HepG2 (cell line): Measurements from ENCODE around the gene CCSER1. TPM values are rescaled to one million over a fixed set of nuclear protein-coding genes. Genes with fewer than 3 reads are reported as not detected.

Experiments used
- ATAC-seq: fragments of 200-7000 bp; cut with Tn5 transposase; 3 replicates; pipeline ENCODE4 v1.9.1; 2020; ENCODE audit warnings: mild to moderate bottlenecking, moderate library complexity
- BruUV-seq: library from RNA; stranded (reverse); fragments of 400-500 nt; replicated peaks from 2 replicates; lab custom pipeline; 2021; lab: Mats Ljungman, UMichigan
- CTCF ChIA-PET: fragments of 300-600 bp; formaldehyde crosslinking; extraction: SDS; loops from one replicate; lab custom pipeline; 2021; ENCODE audit warnings: low total read pairs, inconsistent platforms, low intra/inter-chr PET ratio; lab: Yijun Ruan, JAX
- POLR2A ChIA-PET: fragments of 350-600 bp; sonication (Branson Sonifier 250); formaldehyde crosslinking; loops from one replicate; lab custom pipeline; 2020; ENCODE audit warnings: antibody characterized with exemption, inconsistent platforms; lab: Yijun Ruan, JAX
- DNase-seq: peaks from one replicate; pipeline ENCODE4 v3.0.0-alpha.2; 2015; ENCODE audit warnings: low spot score
- FAIRE-seq: peaks from 3 replicates; lab custom pipeline; 2011; peaks lifted over from hg19 to GRCh38; lab: Jason Lieb, UNC
- H2AFZ ChIP-seq: one replicate; pipeline ENCODE4 v1.6.1; 2011; ENCODE audit warnings: low read length, inconsistent platforms
- H3K27ac ChIP-seq: fragments of 300-600 bp; 3 replicates; pipeline ENCODE4 v1.8.0; 2011; ENCODE audit warnings: mixed run types, mild to moderate bottlenecking, mixed read lengths, low read length, inconsistent platforms; ENCODE audit not compliant: insufficient read depth; ENCODE audit errors: extremely low read length
- H3K27me3 ChIP-seq, 2 experiments: fragments of 200-600 bp in 1 of 2; 2 replicates in 1 of 2; 3 replicates in 1 of 2; pipeline versions ENCODE4 v1.6.0 to v1.8.0; 2011; ENCODE audit warnings: low read length in 2 of 2, mild to moderate bottlenecking in 2 of 2, moderate library complexity in 2 of 2, inconsistent platforms in 1 of 2; ENCODE audit not compliant: insufficient read depth in 2 of 2, control insufficient read depth in 1 of 2
- H3K36me3 ChIP-seq, 2 experiments: fragments of 200-600 bp in 1 of 2; replicated peaks in 1 of 2; 2 replicates in 1 of 2; 3 replicates in 1 of 2; pipeline versions ENCODE4 v1.5.1 to v1.8.0; 2011; ENCODE audit warnings: low read length in 2 of 2, inconsistent platforms in 1 of 2; ENCODE audit not compliant: insufficient read depth in 2 of 2, control insufficient read depth in 1 of 2
- H3K4me1 ChIP-seq: 2 replicates; pipeline ENCODE4 v1.5.1; 2012; ENCODE audit warnings: low read length, inconsistent platforms; ENCODE audit not compliant: insufficient read depth
- H3K4me2 ChIP-seq: 2 replicates; pipeline ENCODE4 v1.6.0; 2011; ENCODE audit warnings: low read depth, low read length, inconsistent platforms
- H3K4me3 ChIP-seq, 3 experiments: fragments of 200-600 bp in 1 of 3; sonication (generic), shearing (Covaris generic) in 1 of 3; replicated peaks in 1 of 3; 2 replicates each; pipeline ENCODE4 v1.5.1; 2011 to 2016; ENCODE audit warnings: low read length in 3 of 3, inconsistent platforms in 2 of 3, low read depth in 2 of 3, mild to moderate bottlenecking in 2 of 3, control low read depth in 1 of 3, mixed read lengths in 1 of 3; ENCODE audit not compliant: insufficient read depth in 1 of 3
- H3K79me2 ChIP-seq: one replicate; pipeline ENCODE4 v1.6.1; 2011; ENCODE audit warnings: low read length, inconsistent platforms; ENCODE audit not compliant: insufficient read depth
- H3K9ac ChIP-seq: 2 replicates; pipeline ENCODE4 v1.6.0; 2011; ENCODE audit warnings: mild to moderate bottlenecking, low read depth, low read length, inconsistent platforms; ENCODE audit not compliant: insufficient read depth
- H3K9me3 ChIP-seq: 2 replicates; pipeline ENCODE4 v1.5.1; 2012; ENCODE audit warnings: mild to moderate bottlenecking, low read length
- H4K20me1 ChIP-seq: 2 replicates; pipeline ENCODE4 v1.6.0; 2011; ENCODE audit warnings: inconsistent platforms, mild to moderate bottlenecking, low read length, moderate library complexity; ENCODE audit not compliant: insufficient read depth
- CAMTA2 ChIP-seq: sonication (generic); formaldehyde crosslinking; IDR thresholded peaks from 2 replicates; pipeline ENCODE4 v1.4.0; 2020; ENCODE audit warnings: mild to moderate bottlenecking, missing genetic modification reagents, borderline replicate concordance
- CBFB ChIP-seq: sonication (generic); formaldehyde crosslinking; IDR thresholded peaks from 2 replicates; pipeline ENCODE4 v1.4.0; 2020; ENCODE audit warnings: missing genetic modification reagents
- FOXO1 ChIP-seq: sonication (generic); formaldehyde crosslinking; IDR thresholded peaks from 2 replicates; pipeline ENCODE4 v1.4.0; 2020; ENCODE audit warnings: missing genetic modification reagents
- JDP2 ChIP-seq: sonication (generic); formaldehyde crosslinking; IDR thresholded peaks from 2 replicates; pipeline ENCODE4 v1.8.1; 2022; ENCODE audit warnings: missing genetic modification reagents, borderline replicate concordance
- KDM5A ChIP-seq: fragments of 200-600 bp; sonication (generic); IDR thresholded peaks from 2 replicates; pipeline ENCODE4 v1.7.0; 2018; ENCODE audit warnings: antibody characterized with exemption, mild to moderate bottlenecking, low read length, borderline replicate concordance
- KDM6A ChIP-seq: IDR thresholded peaks from 2 replicates; pipeline ENCODE4 v1.6.1; 2016; ENCODE audit warnings: low read depth
- RBM39 ChIP-seq: fragments of 200-400 bp; formaldehyde crosslinking; IDR thresholded peaks from one replicate; pipeline ENCODE4 v1.6.1; 2018; ENCODE audit warnings: antibody characterized with exemption, mild to moderate bottlenecking, low read depth, low read length; ENCODE audit not compliant: poor library complexity, severe bottlenecking
- SRSF9 ChIP-seq: fragments of 200-400 bp; formaldehyde crosslinking; IDR thresholded peaks from 2 replicates; pipeline ENCODE4 v1.6.1; 2018; ENCODE audit warnings: borderline replicate concordance, mild to moderate bottlenecking, low read depth, low read length; ENCODE audit not compliant: insufficient read depth, poor library complexity, severe bottlenecking
- ZMYM4 ChIP-seq: sonication (generic); formaldehyde crosslinking; IDR thresholded peaks from 2 replicates; pipeline ENCODE4 v1.8.1; 2023; ENCODE audit warnings: mild to moderate bottlenecking, missing genetic modification reagents
- ZZZ3 ChIP-seq: sonication (generic); formaldehyde crosslinking; IDR thresholded peaks from 2 replicates; pipeline ENCODE4 v1.4.0; 2020; ENCODE audit warnings: missing genetic modification reagents, mild to moderate bottlenecking, borderline replicate concordance
- WGBS: methylation state at CpG from one replicate; pipeline ENCODE4 v1.1.6; 2017; ENCODE audit warnings: low lambda C conversion rate; 5-methylcytosine and 5-hydroxymethylcytosine counted together
- in situ Hi-C: cut with HindIII; loops from 2 replicates; pipeline ENCODE4 v1.10.0; 2017; ENCODE audit warnings: low pct_unique_long_range_greater_than_20kb; ENCODE audit not compliant: extremely low pct_ligation_motif_present
- intact Hi-C: fragments of 100-400 bp; cut with micrococcal nuclease; formaldehyde crosslinking; loops from one replicate; pipeline ENCODE4 v1.10.0; 2022; ENCODE audit not compliant: unreplicated experiment
- polyA plus RNA-seq, 8 experiments: library from polyadenylated mRNA; depleted of rRNA in 3 of 8; stranded (reverse) in 7 of 8; unstranded in 1 of 8; fragments of >200 nt; fragmentation: Illumina TruSeq in 4 of 8; extraction: Trizol in 4 of 8; gene quantifications; 2 replicates each; pipeline versions ENCODE4 v1.2.1 to v1.2.3, GENCODE V29; 2011 to 2016; ENCODE audit warnings: low read depth in 4 of 8, missing spikeins in 1 of 8, mixed read lengths in 1 of 8; ENCODE audit not compliant: insufficient read depth in 1 of 8
- total RNA-seq, 5 experiments: library from RNA; depleted of rRNA; stranded (reverse); fragments of >200 nt; fragmentation: Illumina TruSeq; extraction: Trizol; gene quantifications; 2 replicates each; pipeline ENCODE4 v1.2.3, GENCODE V29; 2016; ENCODE audit warnings: low read depth in 1 of 5
- TF ChIP-seq, protein P1 (sequence below), 2 experiments: fragments of 450-650 bp in 1 of 2; sonication (generic) in 1 of 2; formaldehyde crosslinking; IDR thresholded peaks; 2 replicates each; pipeline versions ENCODE4 v1.5.0 to v1.8.0; 2020 to 2022; ENCODE audit warnings: mild to moderate bottlenecking in 1 of 2, missing genetic modification reagents in 1 of 2
- TF ChIP-seq, protein P2 (sequence below): sonication (generic); formaldehyde crosslinking; IDR thresholded peaks from 2 replicates; pipeline ENCODE4 v1.8.1; 2023; ENCODE audit warnings: missing genetic modification reagents, inconsistent platforms, borderline replicate concordance

CCSER1 gene
- total and polyA plus RNA-seq, 2 of the 13 experiments (the other 11 are each of a cell fraction or from before 2014, with no cell fraction given), result not detected

GRCh38 chr4:91127192-91127591 is 1000.0 kb downstream of the CCSER1 start (continued):
- no peak for TF ChIP-seq ZZZ3 (CRISPR knock-in tag)

- Histone ChIP-seq H3K4me2 (no peak overlapping the region), H2AFZ (no peak overlapping the region), H3K4me1 (no peaks in the 10 kb centered on the region), H3K9me3 (no peaks in the 10 kb centered on the region), H3K79me2 (no peaks in the 10 kb centered on the region), H3K36me3 (no peaks in the 10 kb centered on the region), H4K20me1 (no peaks in the 10 kb centered on the region), H3K27me3 (no peaks in the 10 kb centered on the region), H3K9ac (no peak overlapping the region), H3K4me3 (no peak overlapping the region), H3K27ac (no peak overlapping the region)
- ATAC-seq (no peak), FAIRE-seq (no peak), DNase-seq (no peak)
- ChIA-PET POLR2A (no interaction called here), CTCF (no interaction called here)
- 0% methylated on average over 1 of the region's 1 CpG for whole genome bisulfite sequencing
- no TSS peak for BruUV-seq
- intact Hi-C loops (no loop called here), in situ Hi-C loops (no loop called here)
- TF ChIP-seq CBFB (CRISPR knock-in tag) (no peak), SRSF9 (no peak)
- TF ChIP-seq, all 625 proteins: peak for 0
Observed at GRCh38 chr4:91127831-91128230, 1000.6 kb downstream of the CCSER1 start.

GRCh38 chr4:91128519-91128918 is 1001.3 kb downstream of the CCSER1 start:
- DNase-seq, result no peak
- FAIRE-seq, result no peak
- Histone ChIP-seq H3K4me3 (no peak overlapping the region), H2AFZ (no peak overlapping the region), H3K79me2 (no peaks in the 10 kb centered on the region), H3K9ac (no peak overlapping the region), H3K4me2 (no peak overlapping the region), H3K36me3 (no peaks in the 10 kb centered on the region), H3K27me3 (no peaks in the 10 kb centered on the region), H3K9me3 (no peaks in the 10 kb centered on the region), H3K4me1 (no peaks in the 10 kb centered on the region), H3K27ac (no peak overlapping the region), H4K20me1 (no peaks in the 10 kb centered on the region)
- ATAC-seq, result no peak
- no TSS peak for BruUV-seq
- 2% methylated on average over 4 of the region's 4 CpGs for WGBS
- intact Hi-C loops, result no loop called here
- CTCF ChIA-PET, result no interaction called here
- in situ Hi-C loops, result no loop called here
- POLR2A ChIA-PET, result no interaction called here
- TF ChIP-seq, protein P1, sequence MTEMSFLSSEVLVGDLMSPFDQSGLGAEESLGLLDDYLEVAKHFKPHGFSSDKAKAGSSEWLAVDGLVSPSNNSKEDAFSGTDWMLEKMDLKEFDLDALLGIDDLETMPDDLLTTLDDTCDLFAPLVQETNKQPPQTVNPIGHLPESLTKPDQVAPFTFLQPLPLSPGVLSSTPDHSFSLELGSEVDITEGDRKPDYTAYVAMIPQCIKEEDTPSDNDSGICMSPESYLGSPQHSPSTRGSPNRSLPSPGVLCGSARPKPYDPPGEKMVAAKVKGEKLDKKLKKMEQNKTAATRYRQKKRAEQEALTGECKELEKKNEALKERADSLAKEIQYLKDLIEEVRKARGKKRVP (CRISPR knock-in tag; IDR thresholded peaks at IDR 0.05), result no peak
- TF ChIP-seq ZMYM4 (CRISPR knock-in tag), result no peak
- TF ChIP-seq, protein P2, sequence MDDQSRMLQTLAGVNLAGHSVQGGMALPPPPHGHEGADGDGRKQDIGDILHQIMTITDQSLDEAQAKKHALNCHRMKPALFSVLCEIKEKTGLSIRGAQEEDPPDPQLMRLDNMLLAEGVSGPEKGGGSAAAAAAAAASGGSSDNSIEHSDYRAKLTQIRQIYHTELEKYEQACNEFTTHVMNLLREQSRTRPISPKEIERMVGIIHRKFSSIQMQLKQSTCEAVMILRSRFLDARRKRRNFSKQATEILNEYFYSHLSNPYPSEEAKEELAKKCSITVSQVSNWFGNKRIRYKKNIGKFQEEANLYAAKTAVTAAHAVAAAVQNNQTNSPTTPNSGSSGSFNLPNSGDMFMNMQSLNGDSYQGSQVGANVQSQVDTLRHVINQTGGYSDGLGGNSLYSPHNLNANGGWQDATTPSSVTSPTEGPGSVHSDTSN (CRISPR knock-in tag), result no peak
- no peak for TF ChIP-seq KDM5A
- TF ChIP-seq KDM6A (CRISPR knock-in tag), result no peak
- no peak for TF ChIP-seq FOXO1 (CRISPR knock-in tag)
- no peak for TF ChIP-seq RBM39
- TF ChIP-seq CAMTA2 (CRISPR knock-in tag), result no peak
- TF ChIP-seq JDP2 (CRISPR knock-in tag), result no peak
